Measurements from ENCODE around the gene DRGX.

DRGX gene

GRCh38 chr10:49381111-49381900 lies 14.6 kb downstream of the DRGX start:
- DNase-seq, result no peak

DNA sequence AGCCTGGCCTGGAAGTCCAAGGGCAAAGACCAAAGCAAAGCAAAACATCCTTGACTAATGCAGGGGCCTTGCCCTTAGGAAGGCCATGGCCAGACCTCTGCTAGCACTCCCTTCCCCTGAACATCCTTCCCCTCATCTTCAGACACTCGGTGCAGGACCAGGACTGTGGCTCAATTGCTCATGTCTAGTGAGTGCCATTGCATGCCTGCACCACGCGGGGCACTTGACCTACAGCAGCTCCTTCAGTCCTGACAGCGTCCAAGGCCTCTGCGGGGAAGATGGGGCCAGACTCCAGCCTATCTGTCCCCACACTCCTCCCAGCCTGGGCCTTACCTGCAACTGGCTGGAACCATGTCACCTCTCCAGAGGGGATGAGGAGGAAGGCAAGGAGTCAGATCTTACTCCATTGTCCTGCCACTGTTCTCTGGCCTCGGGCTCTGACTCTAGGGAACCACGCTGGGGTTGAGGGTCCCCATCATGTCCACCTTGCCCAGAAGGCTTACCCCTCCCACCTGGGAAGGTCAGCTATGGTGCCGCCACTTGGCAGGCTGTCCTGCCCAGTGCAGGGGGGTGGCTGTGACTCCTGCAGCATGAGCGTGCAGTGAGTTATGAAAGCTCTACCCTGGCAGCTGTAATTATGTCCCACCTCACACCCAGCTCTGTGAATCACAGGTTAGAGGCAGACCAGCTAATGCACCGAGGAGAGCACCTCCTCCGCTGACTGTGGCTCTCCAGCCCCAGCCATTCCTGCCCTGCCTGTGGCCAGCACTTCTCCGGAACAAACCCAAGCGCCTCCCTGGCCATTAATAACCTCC lies 16.1 kb downstream of the DRGX start:
- DNase-seq, result no peak

DNA sequence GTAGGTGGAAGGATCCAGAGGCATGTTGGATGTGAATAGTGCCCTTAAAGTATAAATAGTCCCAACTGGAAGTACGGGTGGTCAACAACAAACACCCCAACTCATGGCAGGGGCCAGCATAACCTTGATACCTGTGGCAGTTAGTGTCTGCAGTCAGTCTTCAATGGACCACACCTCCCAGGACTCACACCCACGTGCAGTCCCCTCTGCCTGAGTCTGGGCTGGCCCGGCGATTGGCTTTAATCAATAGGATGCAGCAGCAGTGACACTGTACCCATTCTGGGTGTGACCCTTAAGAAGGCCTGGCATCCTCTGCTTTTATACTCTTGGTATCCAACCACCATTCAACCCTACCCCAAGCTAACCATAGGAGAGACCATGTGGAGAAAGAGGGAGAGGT lies 18.6 kb downstream of the DRGX start:
- DNase-seq, result no peak

- DNase-seq, result no peak
Observed at GRCh38 chr10:49375611-49376010, 20.3 kb downstream of the DRGX start.

- no peak for DNase-seq
Observed at GRCh38 chr10:49374740-49375139, 21.1 kb downstream of the DRGX start.

GRCh38 chr10:49373361-49373760 lies 22.5 kb downstream of the DRGX start:
- no peak for DNase-seq

- no peak for DNase-seq
Observed at GRCh38 chr10:49371967-49372366, 23.9 kb downstream of the DRGX start.

DNA sequence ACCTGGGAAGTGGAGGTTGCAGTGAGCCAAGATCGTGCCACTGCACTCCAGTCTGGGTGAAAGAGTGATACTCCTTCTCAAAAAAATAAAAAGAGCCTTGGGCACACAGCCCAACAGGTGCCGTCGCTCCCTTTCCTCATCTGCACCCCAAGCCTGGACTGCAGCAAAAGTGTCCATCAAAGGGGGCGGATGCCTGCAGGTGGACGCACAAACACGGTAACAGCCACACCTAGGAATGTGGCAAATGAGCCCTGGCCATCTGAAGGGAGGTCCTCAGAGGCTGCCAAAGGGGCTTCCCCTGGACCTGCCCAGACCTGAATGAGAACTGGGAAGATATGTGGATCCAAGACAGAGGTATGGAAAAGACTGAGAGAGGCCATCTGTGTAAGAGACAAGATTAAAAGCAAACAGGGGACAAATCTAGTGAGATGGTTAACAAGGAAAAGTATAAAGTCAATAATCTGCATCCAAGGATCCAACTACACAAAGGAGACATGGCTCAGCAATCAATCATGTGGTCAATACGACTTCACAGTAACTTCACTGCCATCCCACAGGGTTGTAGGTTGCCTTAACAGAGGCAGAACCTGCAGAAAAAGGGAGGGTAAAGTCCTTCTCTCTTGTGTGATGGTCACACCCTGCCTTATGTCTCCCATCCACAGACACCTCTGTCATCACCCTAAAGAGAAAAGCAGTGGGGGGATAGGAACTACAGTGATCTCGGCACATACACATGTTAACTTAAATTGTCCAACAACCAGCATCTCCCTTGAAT lies 25.4 kb downstream of the DRGX start:
- DNase-seq, result no peak

- DNase-seq, result no peak
Observed at GRCh38 chr10:49369216-49370162, 26.4 kb downstream of the DRGX start.

DNA sequence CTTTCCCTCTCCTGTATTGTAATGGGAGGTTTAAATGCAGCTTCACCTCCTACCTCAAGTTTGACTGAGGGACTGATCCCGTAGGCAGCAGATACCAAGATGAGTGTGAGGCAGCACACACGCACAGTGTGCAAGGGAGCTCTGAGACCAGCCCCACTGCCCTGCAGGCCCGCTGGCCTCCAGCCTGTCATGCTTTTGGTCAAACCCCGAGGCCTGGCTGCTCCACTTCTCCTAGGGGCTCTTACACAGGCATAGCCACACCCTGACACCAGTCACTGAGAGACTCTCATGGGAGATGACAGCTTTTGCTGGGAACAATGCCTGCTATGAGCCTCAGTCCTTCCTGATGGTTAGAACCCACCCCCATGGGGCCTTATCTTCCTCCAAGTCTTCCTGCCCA lies 27.6 kb downstream of the DRGX start:
- DNase-seq, result no peak

DNA sequence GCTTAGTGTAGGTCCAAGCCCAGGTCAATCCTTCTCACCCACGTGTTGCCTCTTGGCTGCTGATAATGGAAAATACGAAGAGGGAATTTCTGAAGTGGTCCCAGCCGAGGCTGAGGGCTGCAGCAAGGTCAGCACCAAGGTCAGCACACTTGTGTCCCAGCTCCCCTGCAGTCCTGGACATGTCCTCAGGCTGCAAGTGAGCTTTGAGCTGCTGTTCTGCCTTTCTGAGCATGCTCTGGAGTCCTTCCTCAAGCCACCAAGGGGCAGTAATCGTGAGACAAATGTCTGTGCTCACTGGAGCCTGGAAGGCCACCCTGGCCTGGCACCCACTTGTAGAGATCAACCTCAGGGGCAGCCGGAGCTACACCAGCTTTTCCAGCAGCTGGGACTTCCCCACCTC lies 28.3 kb downstream of the DRGX start:
- DNase-seq, result no peak

- no peak for DNase-seq
Observed at GRCh38 chr10:49366460-49366859, 29.4 kb downstream of the DRGX start.

DNA sequence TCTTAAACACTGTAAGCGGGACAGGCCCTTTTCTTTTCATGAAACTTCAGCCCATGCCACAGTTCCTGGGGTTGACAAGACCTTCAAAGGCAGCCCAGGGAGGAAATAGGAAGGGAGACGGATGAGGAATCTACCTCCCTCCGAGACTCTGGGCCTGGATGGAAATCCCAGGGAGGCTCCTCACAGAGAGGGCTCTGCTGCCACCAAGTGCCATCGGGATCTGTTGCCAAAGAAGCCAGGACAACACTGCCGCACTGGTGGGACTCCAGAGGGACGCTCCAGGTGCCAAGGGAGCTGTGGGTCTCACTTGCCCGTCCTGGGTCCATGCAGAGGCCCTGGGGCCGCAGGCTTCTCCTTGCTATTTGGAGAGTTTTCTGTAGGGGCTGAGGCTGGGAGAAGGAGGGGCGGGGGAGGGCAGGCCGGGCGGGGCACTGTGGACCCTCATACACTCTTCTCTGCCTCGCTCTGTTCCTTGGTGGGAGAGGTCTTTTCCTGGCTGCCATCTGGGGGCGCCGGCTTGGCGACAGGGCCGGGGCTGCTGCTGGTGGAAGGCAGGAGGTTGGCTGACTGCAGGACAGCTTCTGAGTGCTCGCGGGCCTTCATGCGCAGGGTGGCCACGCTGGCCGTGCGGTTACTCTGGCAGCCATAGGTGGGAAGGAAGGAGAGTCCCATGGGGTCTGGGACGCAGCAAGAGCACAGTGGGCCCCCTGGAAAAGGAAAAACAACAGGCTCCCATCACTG lies 30.0 kb downstream of the DRGX start:
- no peak for DNase-seq

DNA sequence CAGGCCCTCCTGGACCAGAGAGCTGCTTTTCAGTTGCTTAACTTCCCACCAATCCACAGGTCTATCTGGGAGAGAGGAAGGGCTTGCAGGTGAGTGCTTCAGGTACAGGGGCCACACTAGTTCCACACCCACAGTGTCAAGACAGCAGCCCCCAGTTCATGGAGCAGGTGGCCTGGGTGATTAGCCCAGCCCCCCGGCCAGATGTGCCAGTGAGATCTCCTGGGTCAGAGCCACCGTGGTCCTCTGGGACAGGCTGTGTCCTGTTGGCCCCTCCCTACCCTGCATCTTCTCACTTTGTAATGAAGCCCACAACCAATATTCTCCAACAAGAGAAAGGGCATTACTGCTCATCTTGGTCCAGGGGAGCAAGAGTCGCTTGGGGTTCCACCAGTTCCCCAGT lies 30.6 kb downstream of the DRGX start:
- DNase-seq, result no peak

DNA sequence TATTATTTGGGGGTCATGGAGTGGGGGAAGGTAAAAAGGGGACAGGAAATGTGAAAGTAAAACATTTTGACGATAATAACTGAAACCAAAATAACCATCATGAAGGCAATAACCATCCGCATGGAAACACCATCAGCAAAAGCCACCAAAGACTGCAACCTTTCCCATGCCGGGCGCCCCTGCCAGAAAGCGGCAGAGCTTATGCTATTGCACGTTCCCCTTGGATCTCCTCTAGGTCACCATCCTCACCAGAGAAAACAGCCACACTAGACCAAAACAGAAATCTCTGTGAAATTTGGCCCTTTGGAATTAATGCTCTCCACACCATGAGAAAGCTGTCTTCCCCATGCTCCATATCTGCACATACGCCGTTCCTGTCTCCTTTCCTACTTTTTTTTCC lies 31.1 kb downstream of the DRGX start:
- DNase-seq, result no peak

- no peak for DNase-seq
Observed at GRCh38 chr10:49364051-49364450, 31.8 kb downstream of the DRGX start.

GRCh38 chr10:49363309-49364031 lies 32.4 kb downstream of the DRGX start:
- DNase-seq, result no peak

GRCh38 chr10:49362596-49363260 lies 33.2 kb downstream of the DRGX start:
- DNase-seq, result no peak

DNA sequence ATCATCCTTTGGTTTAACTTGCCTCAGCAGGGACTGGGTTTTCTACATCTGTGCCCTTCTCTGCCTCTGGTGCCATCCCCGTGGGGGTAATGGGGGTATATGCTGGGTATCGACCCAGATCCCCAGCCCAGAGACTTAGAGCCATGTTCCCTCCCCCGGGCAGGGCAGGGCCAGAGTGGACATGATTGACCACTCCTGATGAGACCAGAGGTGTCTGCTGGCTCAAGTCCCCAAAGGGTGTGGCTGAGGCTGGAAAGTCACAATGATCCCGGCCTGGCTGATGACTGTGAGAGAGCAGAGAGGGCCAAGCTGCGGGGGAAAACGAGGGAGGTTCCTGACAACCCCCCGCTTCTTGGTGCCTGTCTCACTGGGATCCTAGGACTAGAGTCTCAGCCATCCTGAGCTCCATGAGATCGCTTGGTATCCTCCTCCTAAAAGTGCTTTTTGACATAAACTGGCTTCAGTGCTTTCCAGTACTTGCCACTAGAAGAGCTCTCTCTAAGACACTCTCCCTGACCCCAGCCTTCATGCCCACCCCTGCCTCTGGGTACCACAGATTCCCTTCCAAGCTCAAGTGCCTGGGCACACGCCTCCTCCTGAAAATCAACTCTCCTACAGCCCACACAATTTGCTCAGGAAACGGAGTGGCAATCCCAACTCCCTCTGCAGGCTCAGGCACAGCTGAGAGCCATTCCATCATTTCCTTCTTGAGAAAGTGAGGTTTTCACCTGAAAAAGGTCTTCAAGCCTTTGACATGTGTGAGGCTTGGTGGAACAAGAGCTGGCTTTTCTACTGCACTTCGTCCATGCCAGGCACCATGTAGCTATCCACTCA lies 33.9 kb downstream of the DRGX start:
- no peak for DNase-seq
